GM21515 (cell line): ENCODE measurements around the gene OR8U1.
"Not testable (repeated sequence)": the region's sequence is repeated elsewhere in the genome, so short reads cannot be mapped to it uniquely, and the experiment has no call there.

Experiments
- ATAC-seq: cut with Tn5 transposase; IDR thresholded peaks from one replicate; pipeline ENCODE4 v1.9.1; 2021; ENCODE audit not compliant: unreplicated experiment

The OR8U1 gene

DNA sequence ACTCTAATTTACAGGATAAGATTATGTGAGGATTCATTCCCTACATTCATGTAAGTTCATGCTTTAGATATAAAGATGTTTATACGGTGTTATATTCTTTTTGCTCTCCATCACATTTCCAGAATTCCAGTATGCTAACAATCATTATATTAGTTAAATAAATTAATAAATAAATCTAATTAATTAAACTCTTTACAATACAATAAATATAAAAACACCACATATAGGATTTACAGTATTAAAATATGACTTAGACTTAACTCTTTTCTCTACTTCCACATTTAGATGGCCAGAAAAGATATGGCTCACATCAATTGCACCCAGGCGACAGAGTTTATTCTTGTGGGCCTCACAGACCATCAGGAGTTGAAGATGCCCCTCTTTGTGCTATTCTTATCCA is at the start of gene OR8U1:
TSS of gene OR8U1 (plus strand) at position 301 of the 400 bp plus-strand sequence. CDS start at position 301, 0 bp downstream.
- no peak for ATAC-seq

DNA sequence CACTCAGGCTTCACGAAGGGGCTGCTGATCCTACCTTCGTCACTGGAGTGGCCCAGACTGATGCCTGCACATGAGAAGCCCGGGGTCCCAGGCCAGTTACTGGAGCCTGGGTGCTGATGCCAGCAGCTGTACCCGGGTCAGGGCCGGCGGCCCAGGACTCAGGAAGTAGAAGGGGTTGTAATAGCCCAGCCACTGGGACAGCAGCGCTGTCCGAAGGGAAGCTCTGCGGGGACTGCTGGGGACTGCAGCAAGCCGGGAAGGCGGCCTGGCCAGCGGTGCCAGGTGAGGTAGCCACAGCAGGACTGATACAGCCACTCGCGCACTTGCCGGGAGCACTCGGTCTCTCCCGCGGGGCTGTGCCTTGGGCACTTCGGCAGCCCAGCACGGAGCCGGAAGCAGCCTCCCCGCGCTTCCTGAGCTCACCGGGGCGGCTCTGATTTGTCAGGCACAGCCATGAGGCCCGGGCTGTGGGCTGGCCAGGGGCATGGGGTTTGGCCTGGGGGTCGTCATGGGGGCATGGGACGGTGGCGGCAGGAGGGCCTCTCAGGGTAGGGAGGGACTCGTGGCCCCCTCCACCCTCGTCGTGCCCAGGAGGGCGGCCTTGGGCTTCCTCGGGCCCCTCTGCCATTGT is 43.4 kb upstream of the OR8U1 start:
- no peak for ATAC-seq

DNA sequence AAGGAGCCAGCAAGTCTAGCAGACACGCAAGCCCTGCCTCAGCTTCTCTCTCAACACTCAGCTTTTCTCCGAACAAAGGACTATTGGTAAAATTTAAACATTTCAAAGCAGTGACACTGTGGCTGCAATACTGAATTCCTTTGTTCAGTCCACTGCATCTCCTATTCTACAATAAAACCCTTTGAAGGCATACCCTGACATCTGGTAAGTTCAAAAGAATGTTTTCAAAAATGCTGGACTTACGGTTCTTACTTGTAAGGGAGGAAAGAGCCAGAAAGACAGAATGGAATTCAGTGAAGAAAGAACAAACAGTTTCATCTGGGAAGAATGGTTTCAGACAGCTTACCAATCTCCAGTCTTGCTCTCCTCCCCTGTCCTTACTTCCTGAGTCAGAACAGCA is 42.3 kb upstream of the OR8U1 start:
- no peak for ATAC-seq

DNA sequence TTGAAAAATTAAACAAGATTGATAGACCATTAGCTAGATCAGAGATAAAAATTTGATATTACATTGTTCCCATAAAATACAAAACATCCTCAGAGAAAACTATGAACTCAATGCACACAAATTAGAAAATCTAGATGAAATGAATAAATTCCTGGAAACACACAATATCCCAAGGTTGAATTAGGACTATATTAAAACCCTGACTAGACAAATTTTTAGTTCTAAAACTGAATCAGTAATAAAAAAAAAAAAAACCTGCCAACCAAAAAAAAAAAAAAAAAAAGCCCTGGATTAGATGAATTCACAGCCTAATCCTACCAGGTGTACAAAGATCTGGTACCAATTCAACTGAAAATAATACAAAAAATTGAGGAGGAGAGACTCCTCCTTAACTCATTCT is 35.1 kb upstream of the OR8U1 start:
- no peak for ATAC-seq

DNA sequence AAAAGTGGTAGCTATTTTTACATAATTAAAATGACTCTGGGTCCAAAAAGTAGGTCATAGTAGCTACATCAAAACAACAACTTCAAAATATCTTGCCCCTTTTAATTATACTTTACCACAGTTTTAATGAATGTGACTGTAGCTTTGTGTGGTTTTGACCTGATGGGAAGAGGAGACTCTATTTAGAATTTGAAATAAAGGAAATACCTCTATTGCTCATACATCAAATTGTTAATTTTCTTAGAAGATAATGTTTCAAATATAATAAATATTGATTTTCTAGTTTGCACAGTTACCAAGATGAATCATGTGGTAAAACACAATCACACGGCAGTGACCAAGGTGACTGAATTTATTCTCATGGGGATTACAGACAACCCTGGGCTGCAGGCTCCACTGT is 29.7 kb upstream of the OR8U1 start, which contains the start of gene OR8K1:
TSS of gene OR8K1 (plus strand) at position 301 of the 400 bp plus-strand sequence. CDS start at position 301, 0 bp downstream.
- ATAC-seq: no peak

DNA sequence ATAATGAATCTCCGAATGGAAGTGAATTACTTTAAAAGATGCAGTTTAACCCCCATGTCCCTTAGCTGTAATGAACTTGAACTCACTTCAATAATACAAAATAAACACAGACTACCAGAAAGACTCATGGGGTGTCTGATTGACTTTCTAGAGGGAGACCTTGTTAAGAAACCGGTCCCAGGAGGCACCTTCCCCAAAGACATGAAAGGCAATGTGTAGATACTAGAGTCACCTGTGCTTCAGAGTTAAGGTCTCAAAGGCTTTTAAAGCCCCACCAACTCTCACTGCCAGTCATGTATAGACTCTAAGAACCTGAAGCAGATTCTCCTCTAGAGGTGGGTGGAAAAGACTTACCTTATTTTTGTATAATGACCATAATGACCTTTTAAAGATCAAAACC is 21.4 kb upstream of the OR8U1 start, which contains the start of gene OR8J1:
TSS of gene OR8J1 (plus strand) at position 301 of the 400 bp plus-strand sequence. CDS start 5,956 bp downstream, outside the sequence.
- ATAC-seq: no peak

DNA sequence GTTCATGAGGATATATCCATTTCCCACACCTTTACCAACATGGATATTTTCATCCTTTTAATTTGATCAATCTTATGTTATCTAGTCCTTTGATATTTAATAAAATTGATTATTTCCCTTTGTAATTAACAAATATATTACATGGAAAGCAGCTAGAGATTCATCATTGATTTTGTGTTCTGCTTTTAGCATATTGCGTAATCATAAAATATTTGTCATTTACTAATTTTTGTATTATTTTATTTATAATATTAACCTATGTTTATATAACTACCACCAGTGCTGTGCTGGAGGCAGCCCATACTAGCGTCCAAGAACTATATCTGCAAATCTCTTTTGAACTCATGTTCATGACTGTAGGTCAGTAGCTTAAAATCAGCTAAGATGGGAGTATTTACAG is 4.7 kb downstream of the OR8U1 start:
- ATAC-seq: no peak

DNA sequence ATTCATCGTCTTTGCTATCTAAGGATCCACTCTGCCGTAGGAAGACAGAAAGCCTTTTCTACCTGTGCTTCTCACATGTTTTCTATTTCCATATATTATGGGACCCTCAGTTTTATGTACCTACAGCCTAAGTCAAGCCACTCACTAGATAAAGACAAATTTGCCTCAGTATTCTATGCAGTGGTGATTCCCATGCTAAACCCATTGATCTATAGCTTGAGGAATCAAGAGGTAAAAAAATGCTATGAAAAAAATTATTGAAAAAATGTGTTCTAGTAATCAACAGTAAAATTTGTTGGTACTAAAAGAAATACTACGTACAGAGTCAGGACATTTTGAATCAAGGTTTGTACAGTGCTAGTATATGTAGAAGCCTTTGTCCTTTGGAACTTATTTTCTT is 19.0 kb downstream of the OR8U1 start:
- ATAC-seq: no peak

DNA sequence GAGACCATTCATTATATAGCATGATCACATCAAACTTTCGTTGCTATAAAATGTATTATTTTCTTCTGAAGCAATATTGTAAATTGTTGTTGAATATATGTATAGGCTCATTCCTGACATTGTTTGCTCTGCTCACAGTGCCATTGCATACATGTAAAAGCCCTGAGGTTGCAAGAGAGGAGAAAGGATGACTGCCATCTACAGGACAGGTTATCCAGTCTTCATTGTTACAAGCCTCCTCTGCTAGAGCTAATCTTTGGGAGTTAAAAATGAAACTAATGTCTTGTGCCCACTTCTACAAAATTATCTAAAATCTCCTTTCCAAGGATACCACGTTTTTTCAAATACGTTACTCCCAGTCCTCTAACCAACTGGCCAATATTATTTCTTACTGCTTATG is 20.6 kb downstream of the OR8U1 start:
- no peak for ATAC-seq

DNA sequence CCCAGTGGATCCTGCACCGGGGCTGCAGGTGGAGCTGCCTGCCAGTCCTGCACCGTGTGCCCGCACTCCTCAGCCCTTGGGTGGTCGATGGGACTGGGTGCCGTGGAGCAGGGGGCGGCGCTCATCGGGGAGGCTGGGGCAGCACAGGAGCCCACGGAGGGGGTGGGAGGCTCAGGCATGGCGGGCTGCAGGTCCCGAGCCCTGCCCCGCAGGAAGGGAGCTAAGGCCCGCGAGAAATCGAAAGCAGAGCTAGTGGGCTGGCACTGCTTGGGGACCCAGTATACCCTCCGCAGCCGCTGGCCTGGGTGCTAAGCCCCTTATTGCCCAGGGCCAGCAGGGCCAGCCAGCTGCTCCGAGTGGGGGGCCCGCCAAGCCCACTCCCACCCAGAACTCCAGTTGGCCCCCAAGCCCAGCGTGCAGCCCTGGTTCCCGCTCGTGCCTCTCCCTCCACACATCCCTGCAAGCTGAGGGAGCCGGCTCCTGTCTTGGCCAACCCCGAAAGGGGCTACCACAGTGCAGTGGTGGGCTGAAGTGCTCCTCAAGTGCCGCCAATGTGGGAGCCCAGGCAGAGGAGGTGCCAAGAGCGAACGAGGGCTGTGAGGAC is 26.5 kb downstream of the OR8U1 start:
- not testable (repeated sequence) for ATAC-seq

DNA sequence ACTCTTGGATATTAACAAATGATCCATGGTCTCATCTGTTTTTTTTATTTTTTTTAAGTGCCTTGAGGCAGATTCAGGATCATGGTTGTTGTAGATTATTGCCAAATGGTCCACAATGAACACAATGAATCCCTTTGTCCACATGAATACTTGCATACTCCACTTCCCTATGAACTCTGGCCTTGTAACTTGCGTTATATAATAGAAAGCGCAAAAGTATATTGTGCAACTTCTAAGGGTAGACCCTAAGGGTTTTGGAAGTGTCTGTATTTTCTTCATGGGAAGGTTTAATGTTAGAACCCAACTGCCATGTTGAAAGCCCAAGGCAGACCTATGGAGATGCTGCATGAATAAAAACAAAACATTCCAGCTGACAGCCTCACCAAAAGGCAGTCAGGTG is 29.0 kb downstream of the OR8U1 start:
- ATAC-seq: no peak

DNA sequence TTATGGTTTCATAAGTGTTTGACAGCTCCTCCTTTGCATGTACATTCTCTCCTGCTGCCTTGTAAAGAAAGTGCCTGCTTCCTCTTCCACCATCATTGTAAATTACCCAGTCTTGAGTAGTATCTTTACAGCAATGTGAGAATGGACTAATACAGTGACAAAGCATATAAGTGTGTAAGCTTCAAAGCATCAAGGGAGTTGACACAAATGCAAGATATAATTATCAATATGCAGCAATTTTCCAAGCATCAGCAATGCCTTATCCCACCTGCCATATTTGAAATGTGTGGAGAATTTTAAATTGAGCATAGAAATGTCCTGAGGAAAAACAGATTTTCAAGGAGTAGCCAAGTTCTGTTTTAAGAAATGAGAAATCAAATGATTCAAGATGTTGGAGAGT is 35.4 kb downstream of the OR8U1 start:
- ATAC-seq: no peak

DNA sequence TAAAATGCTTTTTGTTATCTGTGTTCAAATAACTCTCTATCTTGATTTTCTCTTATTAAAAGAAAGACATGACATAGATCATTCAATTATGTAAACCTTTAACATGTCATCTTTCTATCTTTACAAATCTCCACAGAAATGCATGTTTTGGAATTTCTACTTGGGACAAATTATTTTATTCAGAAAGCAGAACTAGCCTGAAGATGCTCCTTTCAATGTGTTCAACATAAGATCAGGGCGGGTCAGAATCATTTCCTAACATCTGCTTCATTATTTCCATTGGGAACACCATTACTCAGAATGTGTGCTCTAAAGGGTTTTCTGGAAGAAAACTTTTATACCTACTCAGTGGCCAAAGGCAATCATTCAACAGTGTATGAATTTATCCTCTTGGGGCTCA is 37.0 kb downstream of the OR8U1 start, which contains the start of gene OR5AL1:
TSS of gene OR5AL1 (plus strand) at position 301 of the 400 bp plus-strand sequence.
- ATAC-seq: no peak
